ENCODE results near the gene LKAAEAR1.

The LKAAEAR1 gene

GRCh38 chr20:64083378-64083803 lies 807 bp downstream of the LKAAEAR1 start:
- FAIRE-seq: no peak
- DNase-seq (ENCODE audit: insufficient read length, low spot score): no peak
- TF ChIP-seq POLR2A (IDR thresholded peaks at IDR 0.05; ENCODE audit: low read depth, low read length): no peak

GRCh38 chr20:64082820-64083377 lies 1.3 kb downstream of the LKAAEAR1 start:
- no peak for TF ChIP-seq POLR2A (IDR thresholded peaks at IDR 0.05; ENCODE audit: low read depth, low read length)
- DNase-seq (ENCODE audit: insufficient read length, low spot score) (peak; percentile 74), FAIRE-seq (no peak)

- DNase-seq (ENCODE audit: insufficient read length, low spot score) (no peak), FAIRE-seq (no peak)
- TF ChIP-seq POLR2A (IDR thresholded peaks at IDR 0.05; ENCODE audit: low read depth, low read length): no peak
These were observed 2.0 kb downstream of the LKAAEAR1 start for GRCh38 chr20:64082126-64082731.

- DNase-seq (ENCODE audit: insufficient read length, low spot score): no peak
- no peak for FAIRE-seq
- TF ChIP-seq POLR2A (IDR thresholded peaks at IDR 0.05; ENCODE audit: low read depth, low read length): no peak
These were observed 2.6 kb downstream of the LKAAEAR1 start for GRCh38 chr20:64081624-64081964.

- TF ChIP-seq POLR2A (IDR thresholded peaks at IDR 0.05; ENCODE audit: low read depth, low read length): no peak
- FAIRE-seq (no peak), DNase-seq (ENCODE audit: insufficient read length, low spot score) (no peak)
These were observed 3.2 kb downstream of the LKAAEAR1 start for GRCh38 chr20:64080813-64081623.

GRCh38 chr20:64080013-64080812 lies 4.0 kb downstream of the LKAAEAR1 start, which contains the start of gene OPRL1:
TSS of gene OPRL1 (plus strand) at chr20:64080082. CDS start at chr20:64092721, 12,639 bp downstream.
- TF ChIP-seq POLR2A (IDR thresholded peaks at IDR 0.05; ENCODE audit: low read depth, low read length): no peak
- DNase-seq (ENCODE audit: insufficient read length, low spot score) (no peak), FAIRE-seq (no peak)

GRCh38 chr20:64079273-64080012 lies 4.8 kb downstream of the LKAAEAR1 start, which contains the start of gene RGS19:
TSS of gene RGS19 (minus strand) at chr20:64079518. CDS start at chr20:64076886, 2,632 bp downstream.
- DNase-seq (ENCODE audit: insufficient read length, low spot score): peak; percentile 79
- no peak for FAIRE-seq

GRCh38 chr20:64078934-64079272 lies 5.3 kb downstream of the LKAAEAR1 start:
- no peak for TF ChIP-seq POLR2A (IDR thresholded peaks at IDR 0.05; ENCODE audit: low read depth, low read length)
- DNase-seq (ENCODE audit: insufficient read length, low spot score) (no peak), FAIRE-seq (no peak)

More at GRCh38 chr20:64079273-64080012, 4.8 kb downstream of the LKAAEAR1 start, which contains the start of gene RGS19:
- peak; percentile 35; the same call in 1 of the 2 replicates for TF ChIP-seq POLR2A (IDR thresholded peaks at IDR 0.05; ENCODE audit: low read depth, low read length)

GRCh38 chr20:64077876-64078551 lies 6.2 kb downstream of the LKAAEAR1 start:
- FAIRE-seq: no peak
- TF ChIP-seq POLR2A (IDR thresholded peaks at IDR 0.05; ENCODE audit: low read depth, low read length): no peak
- DNase-seq (ENCODE audit: insufficient read length, low spot score): no peak

GRCh38 chr20:64077541-64077875 lies 6.7 kb downstream of the LKAAEAR1 start:
- TF ChIP-seq POLR2A (IDR thresholded peaks at IDR 0.05; ENCODE audit: low read depth, low read length): no peak
- DNase-seq (ENCODE audit: insufficient read length, low spot score): no peak
- FAIRE-seq: no peak

- FAIRE-seq (no peak), DNase-seq (ENCODE audit: insufficient read length, low spot score) (no peak)
- no peak for TF ChIP-seq POLR2A (IDR thresholded peaks at IDR 0.05; ENCODE audit: low read depth, low read length)
These were observed 7.1 kb downstream of the LKAAEAR1 start for GRCh38 chr20:64077094-64077493.

- no peak for DNase-seq (ENCODE audit: insufficient read length, low spot score)
- no peak for FAIRE-seq
- TF ChIP-seq POLR2A (IDR thresholded peaks at IDR 0.05; ENCODE audit: low read depth, low read length): no peak
These were observed 7.9 kb downstream of the LKAAEAR1 start for GRCh38 chr20:64076061-64076997.
